ENCODE measurements around the gene ADGRF1. TPM values are rescaled to one million over a fixed set of nuclear protein-coding genes. Genes with fewer than 3 reads are reported as not detected.

Gene ADGRF1
- polyA plus RNA-seq, 1 of the 3 experiments (the other 2 are of a cell fraction): not detected

DNA sequence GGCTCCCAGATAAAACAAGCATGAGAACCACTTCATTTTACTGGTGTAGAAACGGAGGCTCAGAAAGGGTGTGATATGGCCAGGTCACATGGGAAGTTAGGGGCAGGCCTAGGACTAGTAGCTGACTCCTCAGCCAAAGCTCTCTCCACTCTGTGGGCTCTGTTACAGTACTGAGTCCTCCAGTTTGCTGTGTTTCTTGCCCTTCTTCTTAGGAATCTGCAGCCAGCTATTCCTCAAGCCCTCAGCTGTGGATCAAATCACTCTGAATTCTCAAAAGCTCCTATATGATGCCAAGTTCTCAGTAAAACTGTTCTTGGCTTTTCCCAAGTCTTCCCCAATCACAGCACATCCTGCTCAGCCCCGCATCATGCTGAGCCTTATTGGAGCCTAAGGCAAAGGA, 42.5 kb upstream of the ADGRF1 start (continued):
- TF ChIP-seq FOXJ3 (CRISPR knock-in tag; IDR thresholded peaks at IDR 0.05) (no peak), NFIC (IDR thresholded peaks at IDR 0.05; ENCODE audit: borderline replicate concordance) (no peak), MXI1 (IDR thresholded peaks at IDR 0.05; ENCODE audit: low read depth, low read length) (no peak)

- H3K4me1 ChIP-seq (ENCODE audit: control insufficient read depth in 1 of 2, insufficient read depth in 2 of 2, low read depth in 1 of 2, low read length in 1 of 2): peaks cover 0 to 30% of the 10 kb centered on the region in 2 experiments; a peak in 2 of 4 replicates
- H3K4me3 ChIP-seq (ENCODE audit: low read depth in 2 of 2, low read length in 1 of 2): no peak overlapping the region
- ChIA-PET CTCF (interaction anchor here (1.5 to 4.8 kb wide), 2 partner anchors 13 to 36 kb away, joined by 3 to 32 read pairs; no protein-coding TSS in a partner anchor), POLR2A (no interaction called here)
- peaks cover 5% of the 10 kb centered on the region; the same call in 1 of the 2 replicates for H3K27me3 ChIP-seq (ENCODE audit: insufficient read depth)
- H3K79me2 ChIP-seq (ENCODE audit: insufficient read depth): no peaks in the 10 kb centered on the region
- no peaks in the 10 kb centered on the region for H4K20me1 ChIP-seq (ENCODE audit: insufficient read depth)
- H3K4me2 ChIP-seq: peak overlapping the region; percentile 32; the same call in 1 of the 2 replicates
- WGBS (ENCODE audit: low lambda C conversion rate): 3% methylated on average over 2 of the region's 3 CpGs
- H3K9ac ChIP-seq: no peak overlapping the region
- H3K9me3 ChIP-seq: no peaks in the 10 kb centered on the region
- H3K27ac ChIP-seq (ENCODE audit: low read depth in 2 of 2, low read length in 1 of 2): peak overlapping the region in 1 of 2 experiments; percentile 77; a peak in 2 of 4 replicates
- H3K36me3 ChIP-seq (replicated peaks in 1 of 2; ENCODE audit: control insufficient read depth in 1 of 2, insufficient read depth in 2 of 2, low read length in 1 of 2): no peaks in the 10 kb centered on the region
- H2AFZ ChIP-seq (ENCODE audit: low read depth): no peak overlapping the region
- peak; percentile 73 for DNase-seq
- no peaks in the 10 kb centered on the region for H3K9me2 ChIP-seq
- H3F3A ChIP-seq (replicated peaks; ENCODE audit: insufficient read depth): no peaks in the 10 kb centered on the region
- TF ChIP-seq CHD2 (IDR thresholded peaks at IDR 0.05; ENCODE audit: low read length, partially characterized antibody) (peak; percentile 93), NFIC (IDR thresholded peaks at IDR 0.05; ENCODE audit: borderline replicate concordance) (peak; percentile 100), FOXM1 (IDR thresholded peaks at IDR 0.05; ENCODE audit: low read depth) (peak; percentile 56; the same call in 1 of the 2 replicates), GABPA (IDR thresholded peaks at IDR 0.05; ENCODE audit: low read depth) (peak; percentile 37; the same call in 1 of the 2 replicates), CTCF (IDR thresholded peaks at IDR 0.05) (no peak), MEF2A (IDR thresholded peaks at IDR 0.05; ENCODE audit: borderline replicate concordance, low read depth) (no peak), FOSL2 (IDR thresholded peaks at IDR 0.05; ENCODE audit: borderline replicate concordance, low read depth) (peak; percentile 25; the same call in 1 of the 2 replicates), YY1 (IDR thresholded peaks at IDR 0.05; ENCODE audit: low read depth) (no peak), RFX5 (IDR thresholded peaks at IDR 0.05; ENCODE audit: low read length) (no peak), TEAD4 (IDR thresholded peaks at IDR 0.05; ENCODE audit: borderline replicate concordance, insufficient read depth) (peak; percentile 86), POLR2AphosphoS5 (IDR thresholded peaks at IDR 0.05; ENCODE audit: low read depth, low read length) (peak; percentile 98), JUND (IDR thresholded peaks at IDR 0.05) (peak; percentile 85), ELF1 (IDR thresholded peaks at IDR 0.05) (peak; percentile 36; the same call in 1 of the 2 replicates), SIN3A (IDR thresholded peaks at IDR 0.05; ENCODE audit: borderline replicate concordance, low read depth, low read length) (peak; percentile 98), RCOR1 (IDR thresholded peaks at IDR 0.05; ENCODE audit: low read length) (peak; percentile 98), RAD21 (IDR thresholded peaks at IDR 0.05; ENCODE audit: low read length) (peak; percentile 7; the same call in 1 of the 2 replicates), NRF1 (IDR thresholded peaks at IDR 0.05; ENCODE audit: low read depth, low read length) (no peak), TAF1 (IDR thresholded peaks at IDR 0.05; ENCODE audit: borderline replicate concordance, low read depth, low read length) (peak; percentile 53), MXI1 (IDR thresholded peaks at IDR 0.05; ENCODE audit: low read depth, low read length) (peak; percentile 75; the same call in 1 of the 2 replicates), FOXJ3 (CRISPR knock-in tag; IDR thresholded peaks at IDR 0.05) (peak; percentile 92), EP300 (IDR thresholded peaks at IDR 0.05; ENCODE audit: borderline replicate concordance in 1 of 2, low read depth in 1 of 2, low read length in 1 of 2) (peak; percentile 91 to 100; a peak in 3 of 4 replicates), EZH2phosphoT487 (IDR thresholded peaks at IDR 0.05; ENCODE audit: borderline replicate concordance, low read depth) (no peak), GATA2 (CRISPR knock-in tag; IDR thresholded peaks at IDR 0.05) (peak; percentile 68), SMC3 (IDR thresholded peaks at IDR 0.05; ENCODE audit: low read depth, low read length) (no peak), RXRA (IDR thresholded peaks at IDR 0.05; ENCODE audit: borderline replicate concordance, low read depth) (no peak), TCF12 (IDR thresholded peaks at IDR 0.05) (peak; percentile 100)
- TF ChIP-seq, protein P1, sequence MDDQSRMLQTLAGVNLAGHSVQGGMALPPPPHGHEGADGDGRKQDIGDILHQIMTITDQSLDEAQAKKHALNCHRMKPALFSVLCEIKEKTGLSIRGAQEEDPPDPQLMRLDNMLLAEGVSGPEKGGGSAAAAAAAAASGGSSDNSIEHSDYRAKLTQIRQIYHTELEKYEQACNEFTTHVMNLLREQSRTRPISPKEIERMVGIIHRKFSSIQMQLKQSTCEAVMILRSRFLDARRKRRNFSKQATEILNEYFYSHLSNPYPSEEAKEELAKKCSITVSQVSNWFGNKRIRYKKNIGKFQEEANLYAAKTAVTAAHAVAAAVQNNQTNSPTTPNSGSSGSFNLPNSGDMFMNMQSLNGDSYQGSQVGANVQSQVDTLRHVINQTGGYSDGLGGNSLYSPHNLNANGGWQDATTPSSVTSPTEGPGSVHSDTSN (IDR thresholded peaks at IDR 0.05): peak; percentile 100
- TF ChIP-seq, protein P2, sequence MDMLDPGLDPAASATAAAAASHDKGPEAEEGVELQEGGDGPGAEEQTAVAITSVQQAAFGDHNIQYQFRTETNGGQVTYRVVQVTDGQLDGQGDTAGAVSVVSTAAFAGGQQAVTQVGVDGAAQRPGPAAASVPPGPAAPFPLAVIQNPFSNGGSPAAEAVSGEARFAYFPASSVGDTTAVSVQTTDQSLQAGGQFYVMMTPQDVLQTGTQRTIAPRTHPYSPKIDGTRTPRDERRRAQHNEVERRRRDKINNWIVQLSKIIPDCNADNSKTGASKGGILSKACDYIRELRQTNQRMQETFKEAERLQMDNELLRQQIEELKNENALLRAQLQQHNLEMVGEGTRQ (IDR thresholded peaks at IDR 0.05; ENCODE audit: borderline replicate concordance, low read depth, low read length): no peak
- TF ChIP-seq, protein P3, sequence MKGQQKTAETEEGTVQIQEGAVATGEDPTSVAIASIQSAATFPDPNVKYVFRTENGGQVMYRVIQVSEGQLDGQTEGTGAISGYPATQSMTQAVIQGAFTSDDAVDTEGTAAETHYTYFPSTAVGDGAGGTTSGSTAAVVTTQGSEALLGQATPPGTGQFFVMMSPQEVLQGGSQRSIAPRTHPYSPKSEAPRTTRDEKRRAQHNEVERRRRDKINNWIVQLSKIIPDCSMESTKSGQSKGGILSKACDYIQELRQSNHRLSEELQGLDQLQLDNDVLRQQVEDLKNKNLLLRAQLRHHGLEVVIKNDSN (IDR thresholded peaks at IDR 0.05; ENCODE audit: borderline replicate concordance, low read depth): no peak
These were observed 41.5 kb upstream of the ADGRF1 start for GRCh38 chr6:47083586-47084047.
